IMR-90 (cell line): ENCODE measurements around the gene TPR. TPM values are rescaled to one million over a fixed set of nuclear protein-coding genes. Genes with fewer than 3 reads are reported as not detected.

Source experiments
- ATAC-seq: fragments of 200-7000 bp; cut with Tn5 transposase; 2 replicates; pipeline ENCODE4 v1.9.1; 2020; ENCODE audit warnings: low read depth, mild to moderate bottlenecking, moderate library complexity
- BruUV-seq: library from RNA; stranded (reverse); fragments of 400-500 nt; replicated peaks from 2 replicates; lab custom pipeline; 2021; lab: Mats Ljungman, UMichigan
- CTCF ChIA-PET: fragments of 300-600 bp; formaldehyde crosslinking; extraction: SDS; loops from one replicate; lab custom pipeline; 2021; ENCODE audit warnings: antibody characterized with exemption; lab: Yijun Ruan, JAX
- POLR2A ChIA-PET: fragments of 300-600 bp; sonication (Branson Sonifier 250); formaldehyde crosslinking; loops from one replicate; lab custom pipeline; 2022; ENCODE audit warnings: antibody characterized with exemption; ENCODE audit not compliant: unreplicated experiment; lab: Charles Lee
- DNase-seq: peaks from one replicate; pipeline ENCODE4 v3.0.0; 2013
- H2AFZ ChIP-seq: replicated peaks from 2 replicates; pipeline ENCODE3; 2013; ENCODE audit warnings: low read length, mild to moderate bottlenecking; ENCODE audit not compliant: poor library complexity
- H2AK5ac ChIP-seq: 2 replicates; pipeline ENCODE4 v1.6.1; 2013; ENCODE audit warnings: low read depth, low read length, inconsistent platforms
- H2AK9ac ChIP-seq: replicated peaks from 2 replicates; pipeline ENCODE3; 2013; ENCODE audit warnings: mild to moderate bottlenecking, low read depth, low read length, moderate library complexity; ENCODE audit not compliant: poor library complexity
- H2BK120ac ChIP-seq: 2 replicates; pipeline ENCODE4 v1.6.1; 2013; ENCODE audit warnings: low read depth, low read length, inconsistent platforms
- H2BK15ac ChIP-seq: 3 replicates; pipeline ENCODE4 v1.6.1; 2013; ENCODE audit warnings: low read depth, low read length, inconsistent platforms
- H2BK20ac ChIP-seq: 2 replicates; pipeline ENCODE4 v1.6.1; 2013; ENCODE audit warnings: low read depth, mild to moderate bottlenecking, inconsistent platforms, low read length, moderate library complexity
- H2BK5ac ChIP-seq: 2 replicates; pipeline ENCODE4 v1.6.1; 2013; ENCODE audit warnings: mild to moderate bottlenecking, low read depth, low read length, inconsistent platforms; ENCODE audit not compliant: poor library complexity, severe bottlenecking
- H3K14ac ChIP-seq: replicated peaks from 2 replicates; pipeline ENCODE4 v1.6.1; 2013; ENCODE audit warnings: low read depth, low read length, inconsistent platforms
- H3K18ac ChIP-seq: 2 replicates; pipeline ENCODE4 v1.6.1; 2013; ENCODE audit warnings: low read depth, low read length, control low read depth
- H3K23ac ChIP-seq: 2 replicates; pipeline ENCODE4 v1.6.1; 2013; ENCODE audit warnings: low read depth, low read length, inconsistent platforms
- H3K27ac ChIP-seq: 2 replicates; pipeline ENCODE4 v1.5.1; 2013; ENCODE audit warnings: mild to moderate bottlenecking, control low read depth, low read length; ENCODE audit not compliant: insufficient read depth
- H3K27me3 ChIP-seq: 2 replicates; pipeline ENCODE4 v1.6.1; 2013; ENCODE audit warnings: low read length; ENCODE audit not compliant: control insufficient read depth, insufficient read depth
- H3K36me3 ChIP-seq: 2 replicates; pipeline ENCODE4 v1.6.1; 2013; ENCODE audit warnings: low read length, mixed read lengths; ENCODE audit not compliant: control insufficient read depth, insufficient read depth
- H3K4ac ChIP-seq: 2 replicates; pipeline ENCODE4 v1.6.1; 2013; ENCODE audit warnings: low read depth, low read length, inconsistent platforms
- H3K4me1 ChIP-seq: 2 replicates; pipeline ENCODE4 v1.6.1; 2013; ENCODE audit warnings: low read length, mixed read lengths; ENCODE audit not compliant: control insufficient read depth, insufficient read depth
- H3K4me2 ChIP-seq: 2 replicates; pipeline ENCODE4 v1.6.1; 2013; ENCODE audit warnings: low read depth, mild to moderate bottlenecking, control low read depth, low read length, moderate library complexity
- H3K4me3 ChIP-seq: 2 replicates; pipeline ENCODE4 v1.5.1; 2013; ENCODE audit warnings: low read depth, mild to moderate bottlenecking, control low read depth, low read length, moderate library complexity; ENCODE audit not compliant: insufficient read depth
- H3K56ac ChIP-seq: 2 replicates; pipeline ENCODE4 v1.6.1; 2013; ENCODE audit warnings: low read length, inconsistent platforms; ENCODE audit not compliant: insufficient read depth; ENCODE audit errors: extremely low read depth
- H3K79me1 ChIP-seq, 2 experiments: 2 replicates each; pipeline ENCODE4 v1.6.1; 2013; ENCODE audit warnings: low read length in 2 of 2, inconsistent platforms in 1 of 2, low read depth in 1 of 2
- H3K9ac ChIP-seq: 2 replicates; pipeline ENCODE4 v1.6.1; 2013; ENCODE audit warnings: low read depth, low read length, control low read depth
- H3K9me1 ChIP-seq: 2 replicates; pipeline ENCODE4 v1.6.1; 2013; ENCODE audit warnings: low read length, inconsistent platforms; ENCODE audit not compliant: insufficient read depth
- H3K9me3 ChIP-seq: 2 replicates; pipeline ENCODE4 v1.6.1; 2013; ENCODE audit warnings: low read length; ENCODE audit not compliant: control insufficient read depth, insufficient read depth
- H4K20me1 ChIP-seq: 2 replicates; pipeline ENCODE4 v1.6.1; 2013; ENCODE audit warnings: low read length, inconsistent platforms; ENCODE audit not compliant: insufficient read depth
- H4K5ac ChIP-seq: 2 replicates; pipeline ENCODE4 v1.6.1; 2013; ENCODE audit warnings: mild to moderate bottlenecking, low read depth, low read length, control low read depth
- H4K8ac ChIP-seq, 2 experiments: 2 replicates each; pipeline ENCODE4 v1.6.1; 2013; ENCODE audit warnings: low read depth in 2 of 2, low read length in 2 of 2, control low read depth in 1 of 2, inconsistent platforms in 1 of 2
- H4K91ac ChIP-seq: 2 replicates; pipeline ENCODE4 v1.6.1; 2013; ENCODE audit warnings: low read depth, low read length, inconsistent platforms; ENCODE audit not compliant: insufficient read depth
- BHLHE40 ChIP-seq: fragments of 150-350 bp; IDR thresholded peaks from 2 replicates; pipeline ENCODE4 v1.6.1; 2016; ENCODE audit warnings: mild to moderate bottlenecking, low read depth, low read length
- CEBPB ChIP-seq: IDR thresholded peaks from 2 replicates; pipeline ENCODE4 v1.6.1; 2012; ENCODE audit warnings: low read depth, low read length, improper control_type of control experiment
- CHD1 ChIP-seq: IDR thresholded peaks from 2 replicates; pipeline ENCODE4 v1.6.1; 2012; ENCODE audit warnings: low read depth, low read length, improper control_type of control experiment
- FOS ChIP-seq: fragments of 150-350 bp; IDR thresholded peaks from 2 replicates; pipeline ENCODE4 v1.6.1; 2016; ENCODE audit warnings: low read depth, low read length
- MAFK ChIP-seq: IDR thresholded peaks from 2 replicates; pipeline ENCODE4 v1.6.1; 2012; ENCODE audit warnings: low read depth, low read length, improper control_type of control experiment
- MAZ ChIP-seq: IDR thresholded peaks from 2 replicates; pipeline ENCODE4 v1.6.1; 2012; ENCODE audit warnings: low read depth, mild to moderate bottlenecking, low read length, improper control_type of control experiment, moderate library complexity, borderline replicate concordance
- MXI1 ChIP-seq: IDR thresholded peaks from 2 replicates; pipeline ENCODE4 v1.6.1; 2012; ENCODE audit warnings: low read depth, mild to moderate bottlenecking, low read length, moderate library complexity, borderline replicate concordance
- NFE2L2 ChIP-seq: fragments of 150-350 bp; IDR thresholded peaks from 2 replicates; pipeline ENCODE4 v1.6.1; 2016; ENCODE audit warnings: low read depth, mild to moderate bottlenecking, low read length
- POLR2A ChIP-seq: IDR thresholded peaks from 2 replicates; pipeline ENCODE4 v1.6.1; 2012; ENCODE audit warnings: mild to moderate bottlenecking, low read depth, low read length
- RAD21 ChIP-seq: IDR thresholded peaks from 2 replicates; pipeline ENCODE4 v1.6.1; 2012; ENCODE audit warnings: low read length, improper control_type of control experiment
- RCOR1 ChIP-seq: IDR thresholded peaks from 2 replicates; pipeline ENCODE4 v1.6.1; 2012; ENCODE audit warnings: mild to moderate bottlenecking, low read length, improper control_type of control experiment; ENCODE audit not compliant: insufficient replicate concordance
- RFX5 ChIP-seq: IDR thresholded peaks from 2 replicates; pipeline ENCODE4 v1.8.0; 2012; ENCODE audit warnings: low read depth, mild to moderate bottlenecking, low read length, moderate library complexity
- SMC3 ChIP-seq: fragments of 150-350 bp; IDR thresholded peaks from 2 replicates; pipeline ENCODE4 v1.6.1; 2016; ENCODE audit warnings: low read depth, mild to moderate bottlenecking, antibody characterized with exemption, low read length, moderate library complexity
- WGBS, 2 experiments: methylation state at CpG; one replicate each; pipeline versions ENCODE4 v1.1.5 to v1.1.7; 2013; ENCODE audit warnings: missing lambda C conversion rate in 2 of 2; ENCODE audit not compliant: insufficient read length in 1 of 2; ENCODE audit errors: extremely low coverage in 2 of 2; 5-methylcytosine and 5-hydroxymethylcytosine counted together
- dilution Hi-C: fragments of 300-500 bp; cut with HindIII; formaldehyde crosslinking; loops from one replicate; pipeline ENCODE4 v1.14.3; 2018; ENCODE audit warnings: low sequenced_read_pairs; ENCODE audit not compliant: unreplicated experiment
- in situ Hi-C: fragments of 300-500 bp; cut with MboI; formaldehyde crosslinking; loops from 3 replicates; pipeline ENCODE4 v1.14.3; 2019; ENCODE audit warnings: low sequenced_read_pairs, inconsistent platforms, mixed read lengths
- intact Hi-C: fragments of 100-400 bp; cut with micrococcal nuclease; formaldehyde crosslinking; loops from 2 replicates; pipeline ENCODE4 v1.10.0; 2022
- polyA plus RNA-seq, 3 experiments: library from polyadenylated mRNA; depleted of rRNA; stranded (reverse); fragments of >200 nt; gene quantifications; 2 replicates each; pipeline ENCODE4 v1.2.3, GENCODE V29; 2012; ENCODE audit warnings: low replicate concordance in 1 of 3
- total RNA-seq: library from RNA; depleted of rRNA; stranded (reverse); fragments of >200 nt; gene quantifications from 2 replicates; pipeline ENCODE4 v1.2.3, GENCODE V29; 2012
- TF ChIP-seq, protein P1 (sequence below): conservative IDR thresholded peaks from 2 replicates; pipeline ENCODE4 v1.5.1; 2012; ENCODE audit warnings: mild to moderate bottlenecking, low read depth, low read length, improper control_type of control experiment
- TF ChIP-seq, protein P2 (sequence below): fragments of 150-350 bp; IDR thresholded peaks from 2 replicates; pipeline ENCODE4 v1.6.1; 2017; ENCODE audit warnings: mild to moderate bottlenecking, antibody characterized with exemption, low read length, low read depth
- TF ChIP-seq, protein P3 (sequence below): fragments of 150-350 bp; IDR thresholded peaks from 2 replicates; pipeline ENCODE4 v1.6.1; 2016; ENCODE audit warnings: low read depth, mild to moderate bottlenecking, low read length, moderate library complexity, borderline replicate concordance

TPR gene
- total and polyA plus RNA-seq, 2 of the 4 experiments (the other 2 are of a cell fraction) = 38.2 to 60.4 TPM

DNA sequence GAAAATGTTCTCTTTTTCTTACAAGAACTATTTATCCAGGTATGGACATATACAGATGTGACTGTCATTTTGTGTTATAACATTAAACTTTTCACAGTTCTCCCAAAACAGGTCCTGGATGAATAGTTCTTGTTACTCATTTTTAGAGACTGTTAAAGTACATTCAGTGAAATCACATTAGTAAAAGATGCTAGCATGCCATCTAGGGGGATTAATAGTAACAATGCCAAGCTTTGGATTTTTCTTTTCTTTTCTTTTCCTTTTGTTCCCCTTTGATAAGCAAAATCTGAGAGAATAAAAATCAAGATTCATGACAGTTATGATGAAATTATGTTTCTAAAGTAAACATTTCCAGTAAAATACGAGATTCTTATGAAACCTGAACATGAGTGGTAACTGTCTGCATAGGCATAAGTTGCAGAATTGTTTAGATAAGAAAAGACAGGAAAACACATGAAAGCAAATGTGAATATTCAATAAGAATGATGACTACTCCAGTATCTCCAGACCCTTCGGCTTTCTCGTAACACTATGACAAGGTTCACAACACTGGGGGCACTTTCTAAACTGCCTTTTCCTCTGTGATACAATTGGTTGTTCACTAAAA lies 77.5 kb downstream of the TPR start:
- H2BK15ac ChIP-seq = no peak overlapping the region
- in situ Hi-C loops (no loop called here), intact Hi-C loops (no loop called here), dilution Hi-C loops (no loop called here)
- no peak overlapping the region for H2AK9ac ChIP-seq
- 0 out of 2 replicates have a peak overlapping the region, but pooled peaks have one; percentile 26 for H3K4me2 ChIP-seq
- H2BK20ac ChIP-seq = no peak overlapping the region
- no peak overlapping the region for H3K27ac ChIP-seq
- TF ChIP-seq SMC3 (no peak), CEBPB (no peak), NFE2L2 (no peak), FOS (no peak), RAD21 (no peak), MXI1 (no peak), MAZ (no peak), MAFK (no peak), BHLHE40 (no peak), RFX5 (no peak), CHD1 (no peak), RCOR1 (no peak), POLR2A (no peak)
- TF ChIP-seq, protein P1, sequence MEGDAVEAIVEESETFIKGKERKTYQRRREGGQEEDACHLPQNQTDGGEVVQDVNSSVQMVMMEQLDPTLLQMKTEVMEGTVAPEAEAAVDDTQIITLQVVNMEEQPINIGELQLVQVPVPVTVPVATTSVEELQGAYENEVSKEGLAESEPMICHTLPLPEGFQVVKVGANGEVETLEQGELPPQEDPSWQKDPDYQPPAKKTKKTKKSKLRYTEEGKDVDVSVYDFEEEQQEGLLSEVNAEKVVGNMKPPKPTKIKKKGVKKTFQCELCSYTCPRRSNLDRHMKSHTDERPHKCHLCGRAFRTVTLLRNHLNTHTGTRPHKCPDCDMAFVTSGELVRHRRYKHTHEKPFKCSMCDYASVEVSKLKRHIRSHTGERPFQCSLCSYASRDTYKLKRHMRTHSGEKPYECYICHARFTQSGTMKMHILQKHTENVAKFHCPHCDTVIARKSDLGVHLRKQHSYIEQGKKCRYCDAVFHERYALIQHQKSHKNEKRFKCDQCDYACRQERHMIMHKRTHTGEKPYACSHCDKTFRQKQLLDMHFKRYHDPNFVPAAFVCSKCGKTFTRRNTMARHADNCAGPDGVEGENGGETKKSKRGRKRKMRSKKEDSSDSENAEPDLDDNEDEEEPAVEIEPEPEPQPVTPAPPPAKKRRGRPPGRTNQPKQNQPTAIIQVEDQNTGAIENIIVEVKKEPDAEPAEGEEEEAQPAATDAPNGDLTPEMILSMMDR = no peak
- TF ChIP-seq, protein P2, sequence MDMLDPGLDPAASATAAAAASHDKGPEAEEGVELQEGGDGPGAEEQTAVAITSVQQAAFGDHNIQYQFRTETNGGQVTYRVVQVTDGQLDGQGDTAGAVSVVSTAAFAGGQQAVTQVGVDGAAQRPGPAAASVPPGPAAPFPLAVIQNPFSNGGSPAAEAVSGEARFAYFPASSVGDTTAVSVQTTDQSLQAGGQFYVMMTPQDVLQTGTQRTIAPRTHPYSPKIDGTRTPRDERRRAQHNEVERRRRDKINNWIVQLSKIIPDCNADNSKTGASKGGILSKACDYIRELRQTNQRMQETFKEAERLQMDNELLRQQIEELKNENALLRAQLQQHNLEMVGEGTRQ = no peak
- TF ChIP-seq, protein P3, sequence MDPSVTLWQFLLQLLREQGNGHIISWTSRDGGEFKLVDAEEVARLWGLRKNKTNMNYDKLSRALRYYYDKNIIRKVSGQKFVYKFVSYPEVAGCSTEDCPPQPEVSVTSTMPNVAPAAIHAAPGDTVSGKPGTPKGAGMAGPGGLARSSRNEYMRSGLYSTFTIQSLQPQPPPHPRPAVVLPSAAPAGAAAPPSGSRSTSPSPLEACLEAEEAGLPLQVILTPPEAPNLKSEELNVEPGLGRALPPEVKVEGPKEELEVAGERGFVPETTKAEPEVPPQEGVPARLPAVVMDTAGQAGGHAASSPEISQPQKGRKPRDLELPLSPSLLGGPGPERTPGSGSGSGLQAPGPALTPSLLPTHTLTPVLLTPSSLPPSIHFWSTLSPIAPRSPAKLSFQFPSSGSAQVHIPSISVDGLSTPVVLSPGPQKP = no peak
- no peak overlapping the region for H3K9ac ChIP-seq
- WGBS, 2 experiments = no CpG with 5 or more reads among the region's 3 CpGs
- no peaks in the 10 kb centered on the region for H3K9me3 ChIP-seq
- POLR2A ChIA-PET = no interaction called here
- no peak overlapping the region for H3K18ac ChIP-seq
- H4K91ac ChIP-seq = no peak overlapping the region
- no peaks in the 10 kb centered on the region for H3K36me3 ChIP-seq
- H3K79me1 ChIP-seq = no peaks in the 10 kb centered on the region
- no peak overlapping the region for H3K4me3 ChIP-seq
- no peak overlapping the region for H2AK5ac ChIP-seq
- H3K23ac ChIP-seq = no peak overlapping the region
- H3K14ac ChIP-seq = no peak overlapping the region
- no TSS peak for BruUV-seq
- H3K4ac ChIP-seq = no peak overlapping the region
- H2AFZ ChIP-seq = no peak overlapping the region
- no peaks in the 10 kb centered on the region for H3K4me1 ChIP-seq
- no peak; the same call in 1 of the 2 replicates for ATAC-seq
- no peaks in the 10 kb centered on the region for H4K20me1 ChIP-seq
- no peak overlapping the region for H4K8ac ChIP-seq
- H3K56ac ChIP-seq = no peak overlapping the region
- no peak for DNase-seq
- CTCF ChIA-PET = no interaction called here
- H4K5ac ChIP-seq = no peak overlapping the region
- H2BK120ac ChIP-seq = no peak overlapping the region
- H2BK5ac ChIP-seq = no peak overlapping the region
- no peaks in the 10 kb centered on the region for H3K9me1 ChIP-seq
- H3K27me3 ChIP-seq = no peaks in the 10 kb centered on the region
